ENCODE results near the gene TM9SF4.
"Not testable (repeated sequence)": the region's sequence is repeated elsewhere in the genome, so short reads cannot be mapped to it uniquely, and the experiment has no call there.

The TM9SF4 gene

GRCh38 chr20:32189123-32189410 is 79.6 kb downstream of the TM9SF4 start:
- no peak overlapping the region for H3K4me3 ChIP-seq (ENCODE audit: low read length)
- H3K4me1 ChIP-seq (ENCODE audit: control insufficient read depth, insufficient read depth, low read length): peaks cover 15% of the 10 kb centered on the region

GRCh38 chr20:32189691-32190615 is 80.4 kb downstream of the TM9SF4 start:
- Histone ChIP-seq H3K9me3 (ENCODE audit: control insufficient read depth, low read length) (no peaks in the 10 kb centered on the region), H3K4me3 (ENCODE audit: low read length) (peak overlapping the region; percentile 29), H3K36me3 (ENCODE audit: control insufficient read depth, insufficient read depth, low read length) (no peaks in the 10 kb centered on the region), H3K27me3 (ENCODE audit: control insufficient read depth, insufficient read depth, low read length) (no peaks in the 10 kb centered on the region), H3K4me1 (ENCODE audit: control insufficient read depth, insufficient read depth, low read length) (peaks cover 15% of the 10 kb centered on the region), H3K9ac (ENCODE audit: low read length) (peak overlapping the region; percentile 68)

More at GRCh38 chr20:32189123-32189410, 79.6 kb downstream of the TM9SF4 start:
- Histone ChIP-seq H3K27me3 (ENCODE audit: control insufficient read depth, insufficient read depth, low read length) (no peaks in the 10 kb centered on the region), H3K9me3 (ENCODE audit: control insufficient read depth, low read length) (no peaks in the 10 kb centered on the region), H3K36me3 (ENCODE audit: control insufficient read depth, insufficient read depth, low read length) (no peaks in the 10 kb centered on the region), H3K9ac (ENCODE audit: low read length) (peak overlapping the region; percentile 68)

GRCh38 chr20:32190616-32191415 is 81.3 kb downstream of the TM9SF4 start:
- Histone ChIP-seq H3K9ac (ENCODE audit: low read length) (peak overlapping the region; percentile 68), H3K4me3 (ENCODE audit: low read length) (no peak overlapping the region), H3K4me1 (ENCODE audit: control insufficient read depth, insufficient read depth, low read length) (peaks cover 22% of the 10 kb centered on the region), H3K9me3 (ENCODE audit: control insufficient read depth, low read length) (no peaks in the 10 kb centered on the region), H3K27me3 (ENCODE audit: control insufficient read depth, insufficient read depth, low read length) (no peaks in the 10 kb centered on the region), H3K36me3 (ENCODE audit: control insufficient read depth, insufficient read depth, low read length) (peaks cover 5% of the 10 kb centered on the region)

GRCh38 chr20:32191422-32191821 is 81.9 kb downstream of the TM9SF4 start:
- H3K9ac ChIP-seq (ENCODE audit: low read length): no peak overlapping the region
- H3K9me3 ChIP-seq (ENCODE audit: control insufficient read depth, low read length): no peaks in the 10 kb centered on the region
- H3K36me3 ChIP-seq (ENCODE audit: control insufficient read depth, insufficient read depth, low read length): peaks cover 11% of the 10 kb centered on the region
- no peaks in the 10 kb centered on the region for H3K27me3 ChIP-seq (ENCODE audit: control insufficient read depth, insufficient read depth, low read length)
- H3K4me1 ChIP-seq (ENCODE audit: control insufficient read depth, insufficient read depth, low read length): peaks cover 27% of the 10 kb centered on the region
- no peak overlapping the region for H3K4me3 ChIP-seq (ENCODE audit: low read length)

GRCh38 chr20:32191873-32192272 is 82.4 kb downstream of the TM9SF4 start:
- Histone ChIP-seq H3K36me3 (ENCODE audit: control insufficient read depth, insufficient read depth, low read length) (peaks cover 12% of the 10 kb centered on the region), H3K4me1 (ENCODE audit: control insufficient read depth, insufficient read depth, low read length) (peaks cover 27% of the 10 kb centered on the region), H3K27me3 (ENCODE audit: control insufficient read depth, insufficient read depth, low read length) (no peaks in the 10 kb centered on the region), H3K4me3 (ENCODE audit: low read length) (no peak overlapping the region), H3K9me3 (ENCODE audit: control insufficient read depth, low read length) (no peaks in the 10 kb centered on the region), H3K9ac (ENCODE audit: low read length) (no peak overlapping the region)

- no peak overlapping the region for H3K9ac ChIP-seq (ENCODE audit: low read length)
Observed at GRCh38 chr20:32192698-32193097, 83.2 kb downstream of the TM9SF4 start.

GRCh38 chr20:32193336-32193735 is 83.8 kb downstream of the TM9SF4 start:
- H3K9ac ChIP-seq (ENCODE audit: low read length); H3K4me3 ChIP-seq (ENCODE audit: low read length); H3K9me3 ChIP-seq (ENCODE audit: control insufficient read depth, low read length); H3K27me3 ChIP-seq (ENCODE audit: control insufficient read depth, insufficient read depth, low read length): not testable (repeated sequence)
- Histone ChIP-seq H3K4me1 (ENCODE audit: control insufficient read depth, insufficient read depth, low read length) (peaks cover 28% of the 10 kb centered on the region), H3K36me3 (ENCODE audit: control insufficient read depth, insufficient read depth, low read length) (peaks cover 16% of the 10 kb centered on the region)

More at GRCh38 chr20:32192698-32193097, 83.2 kb downstream of the TM9SF4 start:
- Histone ChIP-seq H3K36me3 (ENCODE audit: control insufficient read depth, insufficient read depth, low read length) (peaks cover 16% of the 10 kb centered on the region), H3K4me1 (ENCODE audit: control insufficient read depth, insufficient read depth, low read length) (peaks cover 27% of the 10 kb centered on the region), H3K27me3 (ENCODE audit: control insufficient read depth, insufficient read depth, low read length) (no peaks in the 10 kb centered on the region), H3K4me3 (ENCODE audit: low read length) (no peak overlapping the region), H3K9me3 (ENCODE audit: control insufficient read depth, low read length) (no peaks in the 10 kb centered on the region)

- Histone ChIP-seq H3K4me1 (ENCODE audit: control insufficient read depth, insufficient read depth, low read length) (peaks cover 28% of the 10 kb centered on the region), H3K4me3 (ENCODE audit: low read length) (no peak overlapping the region), H3K9me3 (ENCODE audit: control insufficient read depth, low read length) (no peaks in the 10 kb centered on the region), H3K36me3 (ENCODE audit: control insufficient read depth, insufficient read depth, low read length) (peaks cover 16% of the 10 kb centered on the region), H3K27me3 (ENCODE audit: control insufficient read depth, insufficient read depth, low read length) (no peaks in the 10 kb centered on the region), H3K9ac (ENCODE audit: low read length) (no peak overlapping the region)
Observed at GRCh38 chr20:32193996-32194395, 84.5 kb downstream of the TM9SF4 start.

- peaks cover 26% of the 10 kb centered on the region for H3K4me1 ChIP-seq (ENCODE audit: control insufficient read depth, insufficient read depth, low read length)
- H3K36me3 ChIP-seq (ENCODE audit: control insufficient read depth, insufficient read depth, low read length): peaks cover 16% of the 10 kb centered on the region
- H3K4me3 ChIP-seq (ENCODE audit: low read length): no peak overlapping the region
- no peaks in the 10 kb centered on the region for H3K9me3 ChIP-seq (ENCODE audit: control insufficient read depth, low read length)
- no peak overlapping the region for H3K9ac ChIP-seq (ENCODE audit: low read length)
- H3K27me3 ChIP-seq (ENCODE audit: control insufficient read depth, insufficient read depth, low read length): no peaks in the 10 kb centered on the region
Observed at GRCh38 chr20:32195581-32195980, 86.1 kb downstream of the TM9SF4 start.

GRCh38 chr20:32196613-32197012 is 87.1 kb downstream of the TM9SF4 start:
- not testable (repeated sequence) for H3K9ac ChIP-seq (ENCODE audit: low read length); H3K27me3 ChIP-seq (ENCODE audit: control insufficient read depth, insufficient read depth, low read length); H3K9me3 ChIP-seq (ENCODE audit: control insufficient read depth, low read length); H3K4me3 ChIP-seq (ENCODE audit: low read length)
- H3K36me3 ChIP-seq (ENCODE audit: control insufficient read depth, insufficient read depth, low read length): peaks cover 16% of the 10 kb centered on the region
- H3K4me1 ChIP-seq (ENCODE audit: control insufficient read depth, insufficient read depth, low read length): peaks cover 26% of the 10 kb centered on the region

GRCh38 chr20:32197136-32197535 is 87.6 kb downstream of the TM9SF4 start:
- not testable (repeated sequence) for H3K9ac ChIP-seq (ENCODE audit: low read length); H3K27me3 ChIP-seq (ENCODE audit: control insufficient read depth, insufficient read depth, low read length); H3K4me3 ChIP-seq (ENCODE audit: low read length); H3K9me3 ChIP-seq (ENCODE audit: control insufficient read depth, low read length)
- peaks cover 16% of the 10 kb centered on the region for H3K36me3 ChIP-seq (ENCODE audit: control insufficient read depth, insufficient read depth, low read length)
- peaks cover 26% of the 10 kb centered on the region for H3K4me1 ChIP-seq (ENCODE audit: control insufficient read depth, insufficient read depth, low read length)

- H3K4me3 ChIP-seq (ENCODE audit: low read length): no peak overlapping the region
- peaks cover 44% of the 10 kb centered on the region for H3K4me1 ChIP-seq (ENCODE audit: control insufficient read depth, insufficient read depth, low read length)
- no peak overlapping the region for H3K9ac ChIP-seq (ENCODE audit: low read length)
- peaks cover 16% of the 10 kb centered on the region for H3K36me3 ChIP-seq (ENCODE audit: control insufficient read depth, insufficient read depth, low read length)
- no peaks in the 10 kb centered on the region for H3K27me3 ChIP-seq (ENCODE audit: control insufficient read depth, insufficient read depth, low read length)
- H3K9me3 ChIP-seq (ENCODE audit: control insufficient read depth, low read length): no peaks in the 10 kb centered on the region
Observed at GRCh38 chr20:32199006-32199405, 89.5 kb downstream of the TM9SF4 start.

Data from mucosa of stomach (tissue), 1 donor.